Bronchial epithelial cell (primary cell): Measurements from ENCODE around the gene ERN2. TPM values are rescaled to one million over a fixed set of nuclear protein-coding genes. Genes with fewer than 3 reads are reported as not detected.
"Not testable (repeated sequence)": the region's sequence is repeated elsewhere in the genome, so short reads cannot be mapped to it uniquely, and the experiment has no call there.

Experiments used
- DNase-seq: peaks from one replicate; pipeline ENCODE4 v3.0.0-alpha.2; 2010; ENCODE audit warnings: low read depth
- FAIRE-seq: peaks from 2 replicates; lab custom pipeline; 2011; peaks lifted over from hg19 to GRCh38; lab: Jason Lieb, UNC
- H3K27me3 ChIP-seq: 2 replicates; pipeline ENCODE4 v1.5.1; 2011; ENCODE audit warnings: low read length; ENCODE audit not compliant: control insufficient read depth, insufficient read depth
- H3K36me3 ChIP-seq: 2 replicates; pipeline ENCODE4 v1.5.1; 2011; ENCODE audit warnings: low read length; ENCODE audit not compliant: control insufficient read depth, insufficient read depth
- H3K4me3 ChIP-seq: 2 replicates; pipeline ENCODE4 v1.5.1; 2011; ENCODE audit warnings: mild to moderate bottlenecking, low read depth, low read length, control low read depth
- total RNA-seq: library from RNA; depleted of rRNA; stranded (reverse); fragments of >200 nt; gene quantifications from 2 replicates; pipeline ENCODE4 v1.2.1, GENCODE V29; 2014
- TF ChIP-seq, protein P1 (sequence below): IDR thresholded peaks from 2 replicates; pipeline ENCODE4 v1.5.1; 2011; ENCODE audit warnings: mild to moderate bottlenecking, moderate library complexity, low read length, control low read depth, inconsistent platforms; ENCODE audit not compliant: insufficient read depth, severe bottlenecking

Gene ERN2
- total RNA-seq, 1 donor from 2014 or later, result 0.26 TPM

DNA sequence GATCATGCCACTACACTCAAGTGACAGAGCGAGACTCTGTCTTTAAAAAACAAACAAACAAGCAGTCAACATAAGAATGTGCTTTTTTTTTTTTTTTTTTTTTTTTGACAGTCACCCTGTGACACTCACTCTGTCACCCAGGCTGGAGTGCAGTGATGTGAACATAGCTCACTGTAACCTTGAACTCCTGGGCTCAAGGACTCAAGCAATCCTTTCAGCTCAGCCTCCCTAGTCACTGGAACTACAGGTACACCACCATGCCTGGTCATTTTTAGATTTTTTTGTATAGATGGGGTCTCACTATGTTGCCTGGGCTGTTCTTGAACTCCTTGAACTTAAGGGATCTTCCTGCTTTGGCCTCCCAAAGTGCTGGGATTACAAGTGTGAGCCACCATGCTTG lies 26.5 kb upstream of the ERN2 start:
- no peaks in the 10 kb centered on the region for H3K36me3 ChIP-seq
- no peaks in the 10 kb centered on the region for H3K27me3 ChIP-seq
- TF ChIP-seq, protein P1, sequence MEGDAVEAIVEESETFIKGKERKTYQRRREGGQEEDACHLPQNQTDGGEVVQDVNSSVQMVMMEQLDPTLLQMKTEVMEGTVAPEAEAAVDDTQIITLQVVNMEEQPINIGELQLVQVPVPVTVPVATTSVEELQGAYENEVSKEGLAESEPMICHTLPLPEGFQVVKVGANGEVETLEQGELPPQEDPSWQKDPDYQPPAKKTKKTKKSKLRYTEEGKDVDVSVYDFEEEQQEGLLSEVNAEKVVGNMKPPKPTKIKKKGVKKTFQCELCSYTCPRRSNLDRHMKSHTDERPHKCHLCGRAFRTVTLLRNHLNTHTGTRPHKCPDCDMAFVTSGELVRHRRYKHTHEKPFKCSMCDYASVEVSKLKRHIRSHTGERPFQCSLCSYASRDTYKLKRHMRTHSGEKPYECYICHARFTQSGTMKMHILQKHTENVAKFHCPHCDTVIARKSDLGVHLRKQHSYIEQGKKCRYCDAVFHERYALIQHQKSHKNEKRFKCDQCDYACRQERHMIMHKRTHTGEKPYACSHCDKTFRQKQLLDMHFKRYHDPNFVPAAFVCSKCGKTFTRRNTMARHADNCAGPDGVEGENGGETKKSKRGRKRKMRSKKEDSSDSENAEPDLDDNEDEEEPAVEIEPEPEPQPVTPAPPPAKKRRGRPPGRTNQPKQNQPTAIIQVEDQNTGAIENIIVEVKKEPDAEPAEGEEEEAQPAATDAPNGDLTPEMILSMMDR, result no peak
- H3K4me3 ChIP-seq, result no peak overlapping the region
- DNase-seq (no peak), FAIRE-seq (no peak)

DNA sequence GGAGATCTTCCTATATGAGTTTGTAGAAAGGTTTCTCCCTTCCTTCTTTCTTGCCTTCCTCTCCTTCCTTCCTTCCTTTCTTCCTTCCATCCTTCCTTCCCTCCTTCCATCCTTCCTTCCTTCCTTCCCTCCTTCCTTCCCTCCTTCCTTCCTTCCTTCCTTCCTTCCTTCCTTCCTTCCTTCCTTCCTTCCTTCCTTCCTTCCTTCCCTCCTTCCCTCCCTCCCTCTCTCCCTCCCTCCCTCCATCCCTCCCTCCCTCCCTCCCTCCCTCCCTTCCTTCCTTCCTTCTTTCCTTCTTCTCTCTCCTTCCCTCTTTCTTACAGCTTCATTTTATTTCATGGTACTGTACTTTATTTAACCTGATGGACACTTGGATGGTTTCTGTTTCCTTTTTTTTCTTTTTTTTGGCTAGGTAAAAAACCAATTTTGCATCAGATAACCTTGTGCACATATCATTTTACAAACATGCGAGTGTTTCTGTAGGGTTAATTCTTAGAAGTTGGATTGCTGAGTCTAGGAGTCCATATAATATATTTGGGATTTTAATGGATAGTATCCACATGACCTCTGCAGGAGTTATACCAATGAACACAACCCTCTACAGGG lies 24.5 kb upstream of the ERN2 start:
- not testable (repeated sequence) for FAIRE-seq, DNase-seq, H3K4me3 ChIP-seq, H3K36me3 ChIP-seq, H3K27me3 ChIP-seq

DNA sequence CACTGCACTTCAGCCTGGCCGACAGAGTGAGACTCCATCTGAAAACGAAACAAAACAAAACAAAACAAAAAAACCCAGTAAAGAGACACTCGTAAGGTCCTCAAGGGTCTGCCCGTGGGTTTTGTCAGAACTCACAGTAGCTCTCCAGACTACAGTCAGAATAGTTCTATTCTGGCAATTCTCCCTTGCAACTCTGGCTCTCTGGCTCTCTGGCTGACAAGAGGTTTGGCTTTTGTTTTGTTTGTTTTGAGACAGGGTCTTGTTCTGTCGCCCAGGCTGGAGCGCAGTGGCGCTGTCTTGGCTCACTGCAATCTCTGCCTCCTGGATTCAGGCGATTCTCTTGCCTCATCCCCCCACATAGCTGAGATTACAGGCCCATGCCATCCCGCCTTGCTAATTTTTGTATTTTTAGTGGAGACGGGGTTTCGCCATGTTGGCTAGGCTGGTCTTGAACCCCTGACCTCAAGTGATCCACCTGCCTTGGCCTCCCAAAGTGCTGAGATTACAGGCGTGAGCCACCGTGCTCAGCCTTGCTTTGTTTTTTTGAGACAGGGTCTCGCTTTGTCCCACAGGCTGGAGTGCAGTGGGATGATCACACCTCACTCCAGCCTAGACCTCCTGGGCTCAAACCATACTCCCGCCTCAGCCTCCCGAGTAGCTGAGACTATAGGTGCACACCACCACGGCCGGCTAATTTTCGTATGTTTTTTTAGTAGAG lies 21.3 kb upstream of the ERN2 start:
- TF ChIP-seq, protein P1, result no peak
- DNase-seq, result no peak
- Histone ChIP-seq H3K4me3 (no peak overlapping the region), H3K27me3 (no peaks in the 10 kb centered on the region), H3K36me3 (no peaks in the 10 kb centered on the region)
- no peak for FAIRE-seq

DNA sequence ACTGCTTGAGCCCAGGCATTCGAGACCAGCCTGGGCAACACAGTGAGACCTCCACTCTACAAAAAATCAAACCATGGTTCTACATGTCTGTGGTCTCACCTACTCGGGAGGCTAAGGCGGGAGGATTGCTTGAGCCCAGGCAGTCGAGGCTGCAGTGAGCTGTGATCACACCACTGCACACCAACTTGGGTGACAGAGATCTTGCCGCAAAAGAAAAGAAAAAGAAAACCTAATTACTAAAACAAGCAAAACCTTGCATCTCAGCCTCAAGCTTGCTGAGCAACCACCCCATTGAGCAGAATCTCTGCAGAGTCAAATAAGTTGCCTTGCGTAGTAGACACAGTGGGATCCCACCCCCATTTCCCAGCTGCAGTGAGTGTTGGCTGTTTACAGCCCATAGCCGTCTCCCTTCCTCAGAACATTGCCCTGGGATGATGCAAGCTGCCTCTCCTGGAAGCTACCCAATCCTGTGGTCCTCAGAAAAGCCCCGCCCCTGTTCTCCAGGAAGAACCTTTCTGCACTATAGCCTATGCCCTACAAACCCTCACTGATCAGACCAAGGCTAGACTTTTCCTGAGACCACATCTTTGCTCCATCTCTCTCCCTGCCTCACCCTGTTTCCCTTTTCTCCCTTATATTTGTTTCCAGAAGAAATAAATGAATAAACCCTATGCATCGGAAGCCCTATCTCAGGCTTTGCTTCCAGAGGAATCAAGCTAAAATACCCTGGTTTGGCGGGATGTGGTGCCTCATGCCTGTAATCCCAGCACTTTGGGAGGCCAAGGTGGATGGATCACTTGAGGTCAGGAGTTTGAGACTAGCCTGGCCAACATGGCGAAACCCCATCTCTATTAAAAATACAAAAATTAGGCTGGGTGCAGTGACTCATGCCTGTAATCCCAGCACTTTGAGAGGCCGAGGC lies 16.7 kb upstream of the ERN2 start:
- TF ChIP-seq, protein P1, result no peak
- peak; percentile 20 for DNase-seq
- no peak for FAIRE-seq
- Histone ChIP-seq H3K4me3 (no peak overlapping the region), H3K36me3 (no peaks in the 10 kb centered on the region), H3K27me3 (no peaks in the 10 kb centered on the region)

DNA sequence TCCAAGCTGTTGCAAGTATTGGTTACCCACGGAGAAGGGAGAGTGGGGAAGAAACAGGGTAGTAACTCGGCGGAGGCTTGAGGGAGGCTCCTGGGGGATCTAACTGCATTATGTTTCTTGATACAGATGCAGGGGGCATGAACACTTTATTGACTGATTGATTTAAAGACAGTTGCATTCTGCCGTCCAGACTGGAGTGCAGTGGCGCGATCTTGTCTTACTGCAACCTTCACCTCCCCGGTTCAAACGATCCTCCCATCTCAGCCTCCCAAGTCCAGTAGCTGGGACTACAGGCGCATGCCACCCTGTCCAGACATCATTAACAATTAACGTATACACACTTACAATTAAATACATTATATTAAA lies 15.1 kb upstream of the ERN2 start:
- H3K36me3 ChIP-seq, result no peaks in the 10 kb centered on the region
- FAIRE-seq (no peak), DNase-seq (no peak)
- H3K27me3 ChIP-seq, result no peaks in the 10 kb centered on the region
- TF ChIP-seq, protein P1, result no peak
- no peak overlapping the region for H3K4me3 ChIP-seq

DNA sequence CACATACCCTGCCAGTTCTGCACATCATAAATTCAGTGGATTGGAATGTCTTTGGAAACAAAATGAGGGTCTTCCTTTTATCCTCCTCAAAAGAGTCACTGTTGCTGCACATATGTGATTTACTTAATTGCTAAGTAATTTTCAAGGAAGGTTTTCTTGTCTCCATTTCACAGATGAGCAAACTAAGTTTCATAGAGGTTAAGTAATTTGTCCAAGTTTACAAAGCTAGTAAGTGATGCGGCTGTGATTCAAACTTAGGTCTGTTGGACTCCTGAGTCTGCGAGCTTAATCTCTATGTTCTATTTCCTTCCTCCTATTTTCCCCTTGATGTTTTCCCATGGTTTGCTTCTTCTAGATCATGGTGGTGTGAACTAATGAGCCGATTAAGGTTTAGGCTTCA lies 13.7 kb upstream of the ERN2 start:
- FAIRE-seq, result no peak
- no peak for DNase-seq
- no peak overlapping the region for H3K4me3 ChIP-seq
- TF ChIP-seq, protein P1, result no peak
- H3K36me3 ChIP-seq, result no peaks in the 10 kb centered on the region
- H3K27me3 ChIP-seq, result no peaks in the 10 kb centered on the region
